Adrenal gland (tissue), 12 donors: Measurements from ENCODE around the gene PERP. TPM values are rescaled to one million over a fixed set of nuclear protein-coding genes. Genes with fewer than 3 reads are reported as not detected.

Experiments
- DNase-seq, 7 donors: peaks; one replicate each; pipeline ENCODE4 v3.0.0-alpha.2; 2019 to 2020
- H3K27ac ChIP-seq, 5 donors: fragments of 200-600 bp; sonication (generic) in 4 of 5; 1 replicate in 3 of 5; 2 replicates in 2 of 5; pipeline versions ENCODE4 v1.5.1 to v1.8.0; 2016 to 2020; ENCODE audit warnings: mild to moderate bottlenecking in 1 of 5
- H3K27me3 ChIP-seq: fragments of 200-600 bp; 2 replicates; pipeline ENCODE4 v1.8.0; 2021
- H3K36me3 ChIP-seq, 2 donors: fragments of 200-600 bp; replicated peaks in 1 of 2; 1 replicate in 1 of 2; 2 replicates in 1 of 2; pipeline versions ENCODE4 v1.5.1 to v1.8.0; 2018 to 2022
- H3K4me1 ChIP-seq, 2 donors: fragments of 200-600 bp; replicated peaks in 1 of 2; 1 replicate in 1 of 2; 2 replicates in 1 of 2; pipeline versions ENCODE4 v1.5.1 to v1.8.0; 2018 to 2021
- H3K4me3 ChIP-seq, 4 donors: fragments of 200-600 bp; sonication (generic) in 3 of 4; one replicate each; pipeline ENCODE4 v1.5.1; 2016 to 2018
- H3K9me3 ChIP-seq, 3 donors: fragments of 200-600 bp; sonication (generic) in 1 of 3; replicated peaks in 1 of 3; 1 replicate in 2 of 3; 2 replicates in 1 of 3; pipeline versions ENCODE4 v1.5.1 to v1.8.0; 2016 to 2021
- CTCF ChIP-seq, 6 experiments: fragments of 450-650 bp in 4 of 6; fragments of 200-600 bp in 2 of 6; sonication (generic) in 1 of 6; IDR thresholded peaks; 1 replicate in 5 of 6; 2 replicates in 1 of 6; pipeline versions ENCODE4 v1.5.1 to v1.8.0; 2016 to 2021; ENCODE audit warnings: antibody characterized with exemption in 6 of 6, mild to moderate bottlenecking in 2 of 6, moderate library complexity in 1 of 6
- POLR2A ChIP-seq, 2 donors: fragments of 450-650 bp; IDR thresholded peaks; one replicate each; pipeline ENCODE4 v1.6.1; 2017; ENCODE audit warnings: antibody characterized with exemption in 2 of 2, mild to moderate bottlenecking in 2 of 2, moderate library complexity in 1 of 2
- WGBS, 4 donors: extraction: QIAGEN DNeasy Blood & Tissue Kit in 2 of 4; methylation state at CpG; one replicate each; pipeline versions ENCODE4 v1.1.5 to v1.1.7; 2013 to 2017; 5-methylcytosine and 5-hydroxymethylcytosine counted together
- intact Hi-C, 2 donors: fragments of 100-400 bp; cut with DNase I; formaldehyde crosslinking; loops; one replicate each; pipeline versions ENCODE4 v1.14.1 to v1.15.0; 2022 to 2023
- polyA plus RNA-seq, 3 donors: library from polyadenylated mRNA; stranded (reverse); fragments of 200-250 nt in 2 of 3; fragments of 350-450 nt in 1 of 3; fragmentation: Illumina TruSeq in 1 of 3; extraction: RNeasy Lipid Tissue Mini Kit (QIAGEN cat#74804) in 1 of 3; gene quantifications; one replicate each; pipeline ENCODE4 v1.2.3, GENCODE V29; 2013 to 2014
- total RNA-seq, 9 donors: library from RNA; depleted of rRNA in 4 of 9; stranded (reverse); fragments of >200 nt in 4 of 9; fragments of 120-200 nt in 1 of 9; fragmentation: NEBNext Ultra II Directional in 1 of 9; extraction: Animal tissue kit (Norgen Biotek cat#: 25700) in 1 of 9; gene quantifications; one replicate each; pipeline versions ENCODE4 v1.1.0 to v1.2.4, GENCODE V29; 2013 to 2023
- donor health status: healthy with polysubstance abuse.
- donor health status: Bipolar disorder and iron deficiency.
- donor health status: DM: yes; HTN: yes; CAD: no.
- donor health status: DM: no; HTN: no; CAD: no.
- donor health status: DM: no; HTN: no; CAD: no.
- donor health status: DM: yes; HTN: yes; CAD: no.

Gene PERP
- total and polyA plus RNA-seq, 12 donors, result 0.17 to 15.0 (median 8.3) TPM

DNA sequence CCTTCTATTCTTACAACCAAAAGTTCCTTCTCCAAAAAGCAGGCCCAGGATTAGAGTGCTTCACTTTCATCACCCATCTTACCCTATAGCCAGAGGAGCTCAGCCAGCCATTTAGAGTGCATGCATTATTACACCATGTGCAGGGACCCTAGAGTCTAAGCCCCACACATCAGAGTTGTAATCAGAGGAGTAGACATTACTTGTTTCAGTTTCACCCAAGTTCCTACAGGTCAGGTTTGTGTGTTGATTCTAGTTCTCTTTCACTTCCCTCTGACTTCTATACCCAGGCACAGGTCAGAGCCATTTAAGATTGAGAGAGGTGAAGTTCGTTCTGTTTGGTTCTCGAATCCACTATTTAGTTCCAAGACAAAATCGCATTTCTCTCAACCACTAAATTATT, 38.2 kb upstream of the PERP start:
- TF ChIP-seq CTCF (IDR thresholded peaks at IDR 0.05) (no peak), POLR2A (IDR thresholded peaks at IDR 0.05) (no peak)
- no peak for DNase-seq
- Histone ChIP-seq H3K4me1 (no peaks in the 10 kb centered on the region), H3K27me3 (no peaks in the 10 kb centered on the region), H3K27ac (no peak overlapping the region), H3K36me3 (no peaks in the 10 kb centered on the region), H3K4me3 (no peak overlapping the region), H3K9me3 (no peaks in the 10 kb centered on the region)
- 70 to 81% (median 78%) methylated on average over 3 of the region's 3 CpGs for WGBS, 4 donors
- intact Hi-C loops, result no loop called here

DNA sequence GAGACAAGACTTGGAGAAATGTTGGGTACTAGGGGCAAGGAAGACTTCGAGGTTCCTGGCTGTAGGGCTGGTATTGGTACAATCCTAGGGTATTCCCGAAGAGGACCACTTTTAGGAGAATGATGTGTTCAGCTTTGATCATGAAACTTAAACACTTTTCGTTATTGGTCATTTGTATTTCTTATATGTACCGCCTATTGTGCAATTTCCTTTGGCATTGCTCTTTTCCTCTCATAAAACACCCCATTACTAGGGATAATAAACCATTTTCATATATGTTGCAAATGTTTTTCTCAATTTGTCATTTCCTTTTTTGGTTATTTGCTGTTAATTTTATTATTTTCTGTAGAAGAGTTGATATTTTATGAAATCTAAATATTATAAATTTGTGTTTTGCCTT, 35.6 kb upstream of the PERP start:
- no peak for DNase-seq
- H3K27me3 ChIP-seq, result no peaks in the 10 kb centered on the region
- H3K4me1 ChIP-seq, result no peaks in the 10 kb centered on the region
- H3K4me3 ChIP-seq, result no peak overlapping the region
- intact Hi-C loops, result no loop called here
- no peaks in the 10 kb centered on the region for H3K36me3 ChIP-seq
- no peak overlapping the region for H3K27ac ChIP-seq
- WGBS, 4 donors, result 71 to 75% (median 73%) methylated on average over 4 of the region's 4 CpGs
- TF ChIP-seq CTCF (IDR thresholded peaks at IDR 0.05) (no peak), POLR2A (IDR thresholded peaks at IDR 0.05) (no peak)
- no peaks in the 10 kb centered on the region for H3K9me3 ChIP-seq

GRCh38 chr6:138129190-138129589, 22.0 kb upstream of the PERP start:
- 87 to 93% (median 90%) methylated on average over 7 to 8 of the region's 8 CpGs for WGBS, 4 donors

GRCh38 chr6:138128096-138128495, 20.9 kb upstream of the PERP start:
- no peak for TF ChIP-seq CTCF (IDR thresholded peaks at IDR 0.05)
- no peak for TF ChIP-seq POLR2A (IDR thresholded peaks at IDR 0.05)
- Histone ChIP-seq H3K9me3 (no peaks in the 10 kb centered on the region), H3K4me1 (no peaks in the 10 kb centered on the region), H3K36me3 (no peaks in the 10 kb centered on the region), H3K4me3 (no peak overlapping the region), H3K27me3 (no peaks in the 10 kb centered on the region), H3K27ac (no peak overlapping the region)
- no peak for DNase-seq
- intact Hi-C loops, result no loop called here
- 79 to 93% (median 84%) methylated on average over 3 of the region's 3 CpGs for WGBS, 4 donors

More at GRCh38 chr6:138129190-138129589, 22.0 kb upstream of the PERP start:
- H3K36me3 ChIP-seq, result no peaks in the 10 kb centered on the region
- no peak for TF ChIP-seq POLR2A (IDR thresholded peaks at IDR 0.05)
- TF ChIP-seq CTCF (IDR thresholded peaks at IDR 0.05), result no peak
- no peak overlapping the region for H3K27ac ChIP-seq
- H3K27me3 ChIP-seq, result peaks cover 3% of the 10 kb centered on the region
- H3K4me3 ChIP-seq, result no peak overlapping the region
- no peaks in the 10 kb centered on the region for H3K4me1 ChIP-seq
- H3K9me3 ChIP-seq, result no peaks in the 10 kb centered on the region
- no peak for DNase-seq
- intact Hi-C loops, result no loop called here
